Transverse colon (tissue), 3 donors: Measurements from ENCODE around the gene PLCB1.

ENCODE experiments used
- POLR2A ChIP-seq: fragments of 450-650 bp; IDR thresholded peaks from one replicate; pipeline ENCODE4 v1.6.1; 2016; ENCODE audit warnings: antibody characterized with exemption, mild to moderate bottlenecking, moderate library complexity
- TF ChIP-seq, protein P1 (sequence below), 5 experiments: fragments of 200-600 bp in 3 of 5; fragments of 450-650 bp in 2 of 5; sonication (generic) in 3 of 5; IDR thresholded peaks; 1 replicate in 2 of 5; 2 replicates in 3 of 5; pipeline ENCODE4 v1.5.1; 2016 to 2017; ENCODE audit warnings: antibody characterized with exemption in 5 of 5, inconsistent platforms in 3 of 5, mild to moderate bottlenecking in 2 of 5, moderate library complexity in 1 of 5

GRCh38 chr20:8720089-8720488 is 588.0 kb downstream of the PLCB1 start:
- TF ChIP-seq, protein P1, sequence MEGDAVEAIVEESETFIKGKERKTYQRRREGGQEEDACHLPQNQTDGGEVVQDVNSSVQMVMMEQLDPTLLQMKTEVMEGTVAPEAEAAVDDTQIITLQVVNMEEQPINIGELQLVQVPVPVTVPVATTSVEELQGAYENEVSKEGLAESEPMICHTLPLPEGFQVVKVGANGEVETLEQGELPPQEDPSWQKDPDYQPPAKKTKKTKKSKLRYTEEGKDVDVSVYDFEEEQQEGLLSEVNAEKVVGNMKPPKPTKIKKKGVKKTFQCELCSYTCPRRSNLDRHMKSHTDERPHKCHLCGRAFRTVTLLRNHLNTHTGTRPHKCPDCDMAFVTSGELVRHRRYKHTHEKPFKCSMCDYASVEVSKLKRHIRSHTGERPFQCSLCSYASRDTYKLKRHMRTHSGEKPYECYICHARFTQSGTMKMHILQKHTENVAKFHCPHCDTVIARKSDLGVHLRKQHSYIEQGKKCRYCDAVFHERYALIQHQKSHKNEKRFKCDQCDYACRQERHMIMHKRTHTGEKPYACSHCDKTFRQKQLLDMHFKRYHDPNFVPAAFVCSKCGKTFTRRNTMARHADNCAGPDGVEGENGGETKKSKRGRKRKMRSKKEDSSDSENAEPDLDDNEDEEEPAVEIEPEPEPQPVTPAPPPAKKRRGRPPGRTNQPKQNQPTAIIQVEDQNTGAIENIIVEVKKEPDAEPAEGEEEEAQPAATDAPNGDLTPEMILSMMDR (IDR thresholded peaks at IDR 0.05): no peak
- no peak for TF ChIP-seq POLR2A
